K562 (cell line): ENCODE data around the gene HOXB6. TPM values are rescaled to one million over a fixed set of nuclear protein-coding genes. Genes with fewer than 3 reads are reported as not detected.

Experiments used
- ATAC-seq: fragments of 200-7000 bp; cut with Tn5 transposase; 3 replicates; pipeline ENCODE4 v1.9.1; 2020; ENCODE audit warnings: moderate library complexity
- BruUV-seq: library from RNA; stranded (reverse); fragments of 400-500 nt; replicated peaks from 2 replicates; lab custom pipeline; 2021; lab: Mats Ljungman, UMichigan
- CTCF ChIA-PET: fragments of 300-600 bp; formaldehyde crosslinking; extraction: SDS; loops from one replicate; lab custom pipeline; 2021; ENCODE audit warnings: low intra/inter-chr PET ratio; lab: Yijun Ruan, JAX
- POLR2A ChIA-PET: fragments of 300-600, 350-650 bp; sonication (Branson Sonifier 250); formaldehyde crosslinking; extraction: SDS; loops from one replicate; lab custom pipeline; 2021; ENCODE audit warnings: antibody characterized with exemption, inconsistent platforms; lab: Yijun Ruan, JAX
- DNase-seq, 4 experiments: peaks; one replicate each; pipeline versions ENCODE4 v3.0.0 to v3.0.0-alpha.2; 2011 to 2018; ENCODE audit warnings: low spot score in 3 of 4, mixed read lengths in 3 of 4; ENCODE audit errors: extremely low read depth in 1 of 4
- FAIRE-seq: peaks from 2 replicates; lab custom pipeline; 2011; peaks lifted over from hg19 to GRCh38; lab: Jason Lieb, UNC
- H2AFZ ChIP-seq: 2 replicates; pipeline ENCODE4 v1.6.0; 2011; ENCODE audit warnings: low read depth, low read length, control low read depth, inconsistent platforms
- H3K27ac ChIP-seq: fragments of 200-600 bp; 3 replicates; pipeline ENCODE4 v1.8.0; 2011; ENCODE audit warnings: low read depth, mild to moderate bottlenecking, control low read depth, inconsistent platforms, low read length, moderate library complexity, mixed read lengths; ENCODE audit errors: extremely low read depth
- H3K27me3 ChIP-seq, 2 experiments: fragments of 300-600 bp in 1 of 2; 2 replicates in 1 of 2; 3 replicates in 1 of 2; pipeline versions ENCODE4 v1.6.0 to v1.8.0; 2011; ENCODE audit warnings: inconsistent platforms in 2 of 2, low read length in 2 of 2, mild to moderate bottlenecking in 1 of 2, mixed read lengths in 1 of 2, moderate library complexity in 1 of 2; ENCODE audit not compliant: control insufficient read depth in 2 of 2, insufficient read depth in 2 of 2
- H3K36me3 ChIP-seq: fragments of 300-600 bp; 3 replicates; pipeline ENCODE4 v1.8.0; 2011; ENCODE audit warnings: mild to moderate bottlenecking, low read length, inconsistent platforms; ENCODE audit not compliant: control insufficient read depth, insufficient read depth
- H3K4me1 ChIP-seq, 2 experiments: fragments of 200-600 bp in 1 of 2; replicated peaks in 1 of 2; 2 replicates in 1 of 2; 3 replicates in 1 of 2; pipeline versions ENCODE4 v1.5.1 to v1.8.0; 2011; ENCODE audit warnings: inconsistent platforms in 2 of 2, low read length in 2 of 2, mild to moderate bottlenecking in 1 of 2, mixed read lengths in 1 of 2, moderate library complexity in 1 of 2; ENCODE audit not compliant: control insufficient read depth in 2 of 2, insufficient read depth in 2 of 2
- H3K4me2 ChIP-seq: 2 replicates; pipeline ENCODE4 v1.6.1; 2011; ENCODE audit warnings: low read length, control low read depth, inconsistent platforms, mixed read lengths; ENCODE audit not compliant: insufficient read depth
- H3K4me3 ChIP-seq: fragments of 200-600 bp; sonication (generic), shearing (Covaris generic); 2 replicates; pipeline ENCODE4 v1.5.1; 2016; ENCODE audit warnings: control low read depth, inconsistent platforms
- H3K79me2 ChIP-seq: fragments of 200-600 bp; 3 replicates; pipeline ENCODE4 v1.8.0; 2011; ENCODE audit warnings: low read length, inconsistent platforms; ENCODE audit not compliant: control insufficient read depth, insufficient read depth
- H3K9ac ChIP-seq, 2 experiments: 2 replicates each; pipeline versions ENCODE4 v1.6.0 to v1.6.1; 2011; ENCODE audit warnings: low read depth in 2 of 2, low read length in 2 of 2, control low read depth in 1 of 2, inconsistent platforms in 1 of 2, mild to moderate bottlenecking in 1 of 2, mixed read lengths in 1 of 2; ENCODE audit not compliant: insufficient read depth in 1 of 2
- H3K9me1 ChIP-seq: one replicate; pipeline ENCODE4 v1.6.0; 2011; ENCODE audit warnings: inconsistent platforms, mild to moderate bottlenecking, low read length, moderate library complexity; ENCODE audit not compliant: control insufficient read depth, insufficient read depth
- H3K9me3 ChIP-seq: replicated peaks from 2 replicates; pipeline ENCODE4 v1.5.1; 2011; ENCODE audit warnings: low read depth, low read length, inconsistent platforms; ENCODE audit not compliant: control insufficient read depth, insufficient read depth
- H4K20me1 ChIP-seq: replicated peaks from 2 replicates; pipeline ENCODE4 v1.6.1; 2011; ENCODE audit warnings: low read length, inconsistent platforms, mixed read lengths; ENCODE audit not compliant: control insufficient read depth, insufficient read depth
- BRF1 ChIP-seq: IDR thresholded peaks from 3 replicates; pipeline ENCODE4 v1.6.1; 2011; ENCODE audit warnings: borderline replicate concordance, mild to moderate bottlenecking; ENCODE audit not compliant: insufficient read length; ENCODE audit errors: extremely low read depth
- CBX2 ChIP-seq: fragments of 200-600 bp; sonication (generic); IDR thresholded peaks from one replicate; pipeline ENCODE4 v1.6.1; 2012; ENCODE audit warnings: mild to moderate bottlenecking, low read length, inconsistent platforms; ENCODE audit not compliant: insufficient read depth, poor library complexity, severe bottlenecking
- KDM5B ChIP-seq: fragments of 200-600 bp; sonication (generic); IDR thresholded peaks from 2 replicates; pipeline ENCODE4 v1.6.1; 2012; ENCODE audit warnings: low read depth, mild to moderate bottlenecking, moderate library complexity, low read length, control low read depth, inconsistent platforms; ENCODE audit not compliant: insufficient replicate concordance
- LCOR ChIP-seq: sonication (generic); formaldehyde crosslinking; IDR thresholded peaks from 2 replicates; pipeline ENCODE4 v1.8.0; 2022; ENCODE audit warnings: mild to moderate bottlenecking, missing genetic modification reagents
- RNF2 ChIP-seq: sonication (generic); IDR thresholded peaks from 2 replicates; pipeline ENCODE4 v1.6.1; 2016
- WGBS: fragments of 100-300 bp; shearing (Covaris generic); methylation state at CpG from one replicate; pipeline ENCODE4 v1.1.6; 2016; ENCODE audit warnings: low coverage, mixed read lengths; ENCODE audit not compliant: insufficient coverage; ENCODE audit errors: missing lambda C conversion rate; 5-methylcytosine and 5-hydroxymethylcytosine counted together
- in situ Hi-C: fragments of 300-500 bp; cut with MboI; formaldehyde crosslinking; loops from 4 replicates; pipeline ENCODE4 v1.15.0; 2018; ENCODE audit warnings: inconsistent platforms, mixed read lengths
- intact Hi-C: fragments of 100-400 bp; cut with micrococcal nuclease; formaldehyde crosslinking; loops from 2 replicates; pipeline ENCODE4 v1.14.2; 2022
- polyA plus RNA-seq, 8 experiments: library from polyadenylated mRNA; depleted of rRNA in 4 of 8; stranded (reverse) in 5 of 8; unstranded in 3 of 8; fragments of >200 nt; fragmentation: Nextera tagmentation in 2 of 8; fragmentation: Illumina TruSeq in 1 of 8; extraction: Ambion mirVana in 2 of 8; extraction: Trizol in 1 of 8; gene quantifications; 2 replicates each; pipeline versions ENCODE4 v1.2.1 to v1.2.3, GENCODE V29; 2011 to 2014; ENCODE audit warnings: inconsistent platforms in 1 of 8, missing spikeins in 1 of 8
- total RNA-seq, 7 experiments: library from RNA; depleted of rRNA in 6 of 7; stranded (reverse); fragments of >200 nt in 6 of 7; fragmentation: Illumina TruSeq in 2 of 7; extraction: Trizol in 2 of 7; gene quantifications; 2 replicates each; pipeline versions ENCODE4 v1.2.1 to v1.2.3, GENCODE V29; 2011 to 2021; ENCODE audit warnings: low replicate concordance in 1 of 7
- TF ChIP-seq, protein P1 (sequence below): fragments of 250-450 bp; sonication (Bioruptor Pico); IDR thresholded peaks from 2 replicates; pipeline ENCODE4 v1.5.0; 2020; ENCODE audit warnings: mild to moderate bottlenecking, borderline replicate concordance
- TF ChIP-seq, protein P2 (sequence below): IDR thresholded peaks from 2 replicates; pipeline ENCODE4 v1.6.1; 2014; ENCODE audit warnings: antibody characterized with exemption

Gene HOXB6
- total and polyA plus RNA-seq, 9 of the 15 experiments (the other 6 are each of a cell fraction or from before 2014, with no cell fraction given), result 1.2 to 14.8 (median 4.9) TPM

DNA sequence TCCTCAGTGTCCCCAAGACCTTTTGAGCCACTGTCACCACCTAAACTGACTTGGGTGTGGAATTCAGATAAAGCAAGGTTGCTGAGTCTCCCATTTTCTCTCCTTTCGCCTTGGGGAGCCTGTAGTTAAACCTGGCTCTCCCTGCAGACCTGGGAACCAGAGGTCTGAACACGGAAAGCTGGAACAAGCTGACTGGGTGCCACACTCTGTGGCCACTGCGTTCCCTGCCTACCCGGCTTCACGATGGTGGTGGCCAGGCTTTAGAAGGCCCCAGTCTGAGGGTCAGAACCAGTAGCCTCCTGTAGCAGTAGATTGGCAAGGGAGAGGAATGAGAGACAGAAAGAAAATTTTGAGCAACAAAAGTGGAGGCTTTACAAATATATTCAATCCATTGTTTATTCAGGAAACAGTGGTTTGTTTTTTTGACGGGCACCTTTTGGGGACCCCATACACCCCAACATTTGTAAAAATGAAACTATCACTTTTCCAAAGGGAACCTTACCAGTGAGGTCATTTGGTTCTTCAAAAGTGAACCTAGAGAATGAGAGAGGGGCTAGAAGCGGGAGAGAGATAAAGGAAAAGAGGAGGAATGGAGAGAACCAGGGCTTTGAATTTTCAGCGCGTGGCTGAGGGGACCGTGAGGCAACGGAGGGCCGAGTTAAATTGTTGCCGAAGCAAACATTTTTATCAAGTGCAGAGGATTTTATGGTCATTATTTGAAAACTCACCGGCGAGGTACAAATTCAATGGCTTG is 12.1 kb upstream of the HOXB6 start:
- H3K4me1 ChIP-seq, result peaks cover 29 to 44% of the 10 kb centered on the region in 2 experiments; a peak in 4 of 5 replicates
- H3K36me3 ChIP-seq, result peaks cover 32% of the 10 kb centered on the region
- no peak overlapping the region for H3K27ac ChIP-seq
- in situ Hi-C loops, result no loop called here
- no peak overlapping the region for H3K9ac ChIP-seq
- no peaks in the 10 kb centered on the region for H3K9me1 ChIP-seq
- no peaks in the 10 kb centered on the region for H3K9me3 ChIP-seq
- no peak overlapping the region for H3K4me3 ChIP-seq
- H4K20me1 ChIP-seq, result peaks cover 22% of the 10 kb centered on the region
- intact Hi-C loops, result no loop called here
- ATAC-seq (no peak), FAIRE-seq (no peak), DNase-seq (no peak)
- BruUV-seq, result no TSS peak
- H3K79me2 ChIP-seq, result peaks cover 51% of the 10 kb centered on the region
- no peak overlapping the region for H3K4me2 ChIP-seq
- TF ChIP-seq KDM5B (no peak), LCOR (CRISPR knock-in tag) (no peak), RNF2 (no peak), BRF1 (no peak), CBX2 (no peak)
- TF ChIP-seq, protein P1, sequence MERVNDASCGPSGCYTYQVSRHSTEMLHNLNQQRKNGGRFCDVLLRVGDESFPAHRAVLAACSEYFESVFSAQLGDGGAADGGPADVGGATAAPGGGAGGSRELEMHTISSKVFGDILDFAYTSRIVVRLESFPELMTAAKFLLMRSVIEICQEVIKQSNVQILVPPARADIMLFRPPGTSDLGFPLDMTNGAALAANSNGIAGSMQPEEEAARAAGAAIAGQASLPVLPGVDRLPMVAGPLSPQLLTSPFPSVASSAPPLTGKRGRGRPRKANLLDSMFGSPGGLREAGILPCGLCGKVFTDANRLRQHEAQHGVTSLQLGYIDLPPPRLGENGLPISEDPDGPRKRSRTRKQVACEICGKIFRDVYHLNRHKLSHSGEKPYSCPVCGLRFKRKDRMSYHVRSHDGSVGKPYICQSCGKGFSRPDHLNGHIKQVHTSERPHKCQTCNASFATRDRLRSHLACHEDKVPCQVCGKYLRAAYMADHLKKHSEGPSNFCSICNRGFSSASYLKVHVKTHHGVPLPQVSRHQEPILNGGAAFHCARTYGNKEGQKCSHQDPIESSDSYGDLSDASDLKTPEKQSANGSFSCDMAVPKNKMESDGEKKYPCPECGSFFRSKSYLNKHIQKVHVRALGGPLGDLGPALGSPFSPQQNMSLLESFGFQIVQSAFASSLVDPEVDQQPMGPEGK (CRISPR knock-in tag), result no peak
- TF ChIP-seq, protein P2, sequence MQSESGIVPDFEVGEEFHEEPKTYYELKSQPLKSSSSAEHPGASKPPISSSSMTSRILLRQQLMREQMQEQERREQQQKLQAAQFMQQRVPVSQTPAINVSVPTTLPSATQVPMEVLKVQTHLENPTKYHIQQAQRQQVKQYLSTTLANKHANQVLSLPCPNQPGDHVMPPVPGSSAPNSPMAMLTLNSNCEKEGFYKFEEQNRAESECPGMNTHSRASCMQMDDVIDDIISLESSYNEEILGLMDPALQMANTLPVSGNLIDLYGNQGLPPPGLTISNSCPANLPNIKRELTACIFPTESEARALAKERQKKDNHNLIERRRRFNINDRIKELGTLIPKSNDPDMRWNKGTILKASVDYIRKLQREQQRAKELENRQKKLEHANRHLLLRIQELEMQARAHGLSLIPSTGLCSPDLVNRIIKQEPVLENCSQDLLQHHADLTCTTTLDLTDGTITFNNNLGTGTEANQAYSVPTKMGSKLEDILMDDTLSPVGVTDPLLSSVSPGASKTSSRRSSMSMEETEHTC, result no peak
- H2AFZ ChIP-seq, result no peak overlapping the region
- ChIA-PET POLR2A (interaction anchor here (1.1 to 1.7 kb wide), 2 partner anchors 12 to 354 kb away, joined by 3 to 7 read pairs; no protein-coding TSS in a partner anchor), CTCF (interaction anchor here (0.6 to 1.5 kb wide), 3 partner anchors 17 to 422 kb away, joined by 3 to 8 read pairs (median 3); no protein-coding TSS in a partner anchor)
- WGBS, result 87% methylated on average over 14 of the region's 15 CpGs
- no peaks in the 10 kb centered on the region for H3K27me3 ChIP-seq
